ENCODE results near the gene NBPF14.
"Not testable (repeated sequence)": the region's sequence is repeated elsewhere in the genome, so short reads cannot be mapped to it uniquely, and the experiment has no call there.

GRCh38 chr1:148514310-148514709 lies 81.5 kb downstream of the NBPF14 start:
- TF ChIP-seq EP300, CTCF, POLR2A, POLR2AphosphoS5 (IDR thresholded peaks at IDR 0.05): not testable (repeated sequence)
